Right lobe of liver (tissue), 6 donors: ENCODE measurements around the gene NUP85. TPM values are rescaled to one million over a fixed set of nuclear protein-coding genes. Genes with fewer than 3 reads are reported as not detected.

Experiments
- ATAC-seq, 4 donors: fragments of 200-7000 bp; cut with Tn5 transposase; one replicate each; pipeline ENCODE4 v1.9.1; 2020; ENCODE audit warnings: mild to moderate bottlenecking in 4 of 4, moderate library complexity in 4 of 4
- DNase-seq, 3 donors: peaks; one replicate each; pipeline ENCODE4 v3.0.0-alpha.2; 2020
- H3K27ac ChIP-seq, 3 donors: fragments of 200-600 bp; one replicate each; pipeline ENCODE4 v1.8.0; 2022
- H3K27me3 ChIP-seq, 2 donors: fragments of 200-600 bp; one replicate each; pipeline ENCODE4 v1.8.0; 2022
- H3K36me3 ChIP-seq, 4 donors: fragments of 200-600 bp; sonication (generic) in 1 of 4; one replicate each; pipeline versions ENCODE4 v1.5.1 to v1.8.0; 2017 to 2022; ENCODE audit warnings: control low read depth in 1 of 4
- H3K4me1 ChIP-seq, 4 donors: fragments of 200-600 bp; sonication (generic) in 1 of 4; one replicate each; pipeline versions ENCODE4 v1.5.1 to v1.8.0; 2017 to 2022; ENCODE audit warnings: control low read depth in 1 of 4
- H3K4me3 ChIP-seq, 3 donors: fragments of 200-600 bp; one replicate each; pipeline ENCODE4 v1.8.0; 2022
- H3K9me3 ChIP-seq, 4 donors: fragments of 200-600 bp; sonication (generic) in 1 of 4; one replicate each; pipeline versions ENCODE4 v1.5.1 to v1.8.0; 2017 to 2022; ENCODE audit warnings: control low read depth in 1 of 4
- CTCF ChIP-seq, 4 donors: fragments of 200-600 bp in 3 of 4; fragments of 450-650 bp in 1 of 4; IDR thresholded peaks; one replicate each; pipeline versions ENCODE4 v1.5.1 to v1.8.0; 2016 to 2022; ENCODE audit warnings: antibody characterized with exemption in 4 of 4, mild to moderate bottlenecking in 2 of 4
- POLR2A ChIP-seq: fragments of 450-650 bp; IDR thresholded peaks from one replicate; pipeline ENCODE4 v1.6.1; 2017; ENCODE audit warnings: antibody characterized with exemption, mild to moderate bottlenecking
- WGBS: methylation state at CpG from one replicate; pipeline ENCODE4 v1.1.6; 2018; ENCODE audit warnings: low coverage, low lambda C conversion rate; ENCODE audit not compliant: insufficient coverage; ENCODE audit errors: missing lambda C conversion rate; 5-methylcytosine and 5-hydroxymethylcytosine counted together
- intact Hi-C, 2 donors: fragments of 100-400 bp; cut with DNase I; formaldehyde crosslinking; loops; one replicate each; pipeline versions ENCODE4 v1.11.2 to v1.14.1; 2022
- total RNA-seq, 6 experiments: library from RNA; depleted of rRNA in 2 of 6; stranded (reverse); fragments of >200 nt in 2 of 6; fragmentation: NEBNext Ultra II Directional in 3 of 6; extraction: Animal tissue kit (Norgen Biotek cat#: 25700) in 3 of 6; gene quantifications; one replicate each; pipeline versions ENCODE4 v1.1.0 to v1.2.4, GENCODE V29; 2016 to 2023
- donor health status: DM: no; HTN: yes; CAD: no.
- donor health status: DM: no; HTN: no; CAD: no.
- donor health status: DM: no; HTN: no; CAD: no.
- donor health status: DM: no; HTN: yes; CAD: no.
- donor health status: DM: no; HTN: yes; CAD: no.

The NUP85 gene
- total RNA-seq, 6 experiments from 2014 or later: 15.3 to 32.8 (median 25.9) TPM

- intact Hi-C loops: no loop called here
- Histone ChIP-seq H3K4me1 (peaks cover 0 to 16% (median 6%) of the 10 kb centered on the region in 4 donors), H3K4me3 (peak overlapping the region; percentile 85 to 97 (median 90)), H3K9me3 (no peaks in the 10 kb centered on the region), H3K36me3 (peaks cover 0 to 18% (median 0%) of the 10 kb centered on the region in 4 donors), H3K27me3 (no peaks in the 10 kb centered on the region), H3K27ac (peak overlapping the region; percentile 94 to 96 (median 96))
- ATAC-seq: peak in 2 of 4 donors; percentile 1 to 3
- 0% methylated on average over 2 of the region's 33 CpGs for WGBS
- peak; percentile 46 to 76 (median 60) for DNase-seq
- TF ChIP-seq POLR2A (no peak), CTCF (IDR thresholded peaks at IDR 0.05) (peak in 1 of 4 donors; percentile 21)
These were observed 23.2 kb upstream of the NUP85 start for GRCh38 chr17:75182319-75182568.

- H3K27ac ChIP-seq: peak within 1 kb of the TSS; percentile 94 to 96 (median 96)
- peak in 2 of 4 donors; percentile 3 to 28 for TF ChIP-seq CTCF (IDR thresholded peaks at IDR 0.05)
- peak; percentile 74 for TF ChIP-seq POLR2A
- peaks cover 0 to 16% (median 6%) of the 10 kb centered on the region in 4 donors for H3K4me1 ChIP-seq
- peak; percentile 94 to 96 (median 95) for DNase-seq
- H3K4me3 ChIP-seq: peak within 1 kb of the TSS; percentile 85 to 97 (median 90)
- 6% methylated on average over 7 of the region's 92 CpGs for WGBS
- intact Hi-C loops: no loop called here
- no peaks in the 10 kb centered on the region for H3K27me3 ChIP-seq
- peaks cover 0 to 13% (median 0%) of the 10 kb centered on the region in 4 donors for H3K36me3 ChIP-seq
- no peaks in the 10 kb centered on the region for H3K9me3 ChIP-seq
- peak; percentile 93 to 95 (median 94) for ATAC-seq
These were observed 22.7 kb upstream of the NUP85 start, which contains the start of gene SUMO2 for GRCh38 chr17:75182569-75183436. Gene SUMO2, minus strand, starts transcription at chr17:75182959. Its CDS starts 125 bp downstream, at chr17:75182834.

GRCh38 chr17:75183999-75184884, 21.2 kb upstream of the NUP85 start:
- Histone ChIP-seq H3K36me3 (peaks cover 0 to 8% (median 0%) of the 10 kb centered on the region in 4 donors), H3K4me3 (no peak overlapping the region), H3K9me3 (no peaks in the 10 kb centered on the region), H3K4me1 (peaks cover 0 to 16% (median 6%) of the 10 kb centered on the region in 4 donors), H3K27me3 (no peaks in the 10 kb centered on the region), H3K27ac (no peak overlapping the region)
- TF ChIP-seq CTCF (IDR thresholded peaks at IDR 0.05): no peak
- no peak for TF ChIP-seq POLR2A
- DNase-seq: no peak
- no peak for ATAC-seq
- 87% methylated on average over 9 of the region's 9 CpGs for WGBS
- intact Hi-C loops: no loop called here

- H3K4me3 ChIP-seq: no peak overlapping the region
- 78% methylated on average over 5 of the region's 6 CpGs for WGBS
- no peaks in the 10 kb centered on the region for H3K36me3 ChIP-seq
- no peaks in the 10 kb centered on the region for H3K27me3 ChIP-seq
- H3K4me1 ChIP-seq: no peaks in the 10 kb centered on the region
- intact Hi-C loops: no loop called here
- ATAC-seq: no peak
- DNase-seq: peak in 1 of 3 donors; percentile 4
- TF ChIP-seq CTCF (IDR thresholded peaks at IDR 0.05): no peak
- TF ChIP-seq POLR2A: no peak
- no peak overlapping the region for H3K27ac ChIP-seq
- H3K9me3 ChIP-seq: no peaks in the 10 kb centered on the region
These were observed 16.9 kb upstream of the NUP85 start for GRCh38 chr17:75188614-75189013.
